HUES64 (cell line): ENCODE data around the gene LYZL4.

Source experiments
- H3K27ac ChIP-seq: 2 replicates; pipeline ENCODE4 v1.7.0; 2013; ENCODE audit warnings: low read depth, low read length, inconsistent platforms
- H3K27me3 ChIP-seq: 2 replicates; pipeline ENCODE4 v1.6.1; 2013; ENCODE audit warnings: mild to moderate bottlenecking, low read length; ENCODE audit not compliant: insufficient read depth
- H3K36me3 ChIP-seq: 2 replicates; pipeline ENCODE4 v1.6.1; 2013; ENCODE audit warnings: mild to moderate bottlenecking, low read length; ENCODE audit not compliant: insufficient read depth
- H3K4me1 ChIP-seq: 2 replicates; pipeline ENCODE4 v1.6.1; 2013; ENCODE audit warnings: mild to moderate bottlenecking, low read length, moderate library complexity; ENCODE audit not compliant: insufficient read depth
- H3K4me3 ChIP-seq: 2 replicates; pipeline ENCODE4 v1.5.1; 2013; ENCODE audit warnings: mild to moderate bottlenecking, low read length, moderate library complexity
- H3K9ac ChIP-seq: 2 replicates; pipeline ENCODE4 v1.6.1; 2013; ENCODE audit warnings: mild to moderate bottlenecking, low read depth, low read length
- H3K9me3 ChIP-seq: 2 replicates; pipeline ENCODE4 v1.6.1; 2013; ENCODE audit warnings: low read depth, low read length; ENCODE audit not compliant: insufficient read depth
- WGBS: fragments of 150-250, 120-280 bp; methylation state at CpG from one replicate; pipeline ENCODE4 v1.1.7; 2013; ENCODE audit warnings: missing lambda C conversion rate; 5-methylcytosine and 5-hydroxymethylcytosine counted together

LYZL4 gene

GRCh38 chr3:42425736-42426407 is 15.5 kb upstream of the LYZL4 start:
- H3K9me3 ChIP-seq, result no peaks in the 10 kb centered on the region
- H3K27ac ChIP-seq, result no peak overlapping the region
- no peaks in the 10 kb centered on the region for H3K4me1 ChIP-seq
- 94% methylated on average over 7 of the region's 7 CpGs for WGBS
- no peaks in the 10 kb centered on the region for H3K27me3 ChIP-seq
- no peak overlapping the region for H3K9ac ChIP-seq
- no peak overlapping the region for H3K4me3 ChIP-seq
- H3K36me3 ChIP-seq, result no peaks in the 10 kb centered on the region

DNA sequence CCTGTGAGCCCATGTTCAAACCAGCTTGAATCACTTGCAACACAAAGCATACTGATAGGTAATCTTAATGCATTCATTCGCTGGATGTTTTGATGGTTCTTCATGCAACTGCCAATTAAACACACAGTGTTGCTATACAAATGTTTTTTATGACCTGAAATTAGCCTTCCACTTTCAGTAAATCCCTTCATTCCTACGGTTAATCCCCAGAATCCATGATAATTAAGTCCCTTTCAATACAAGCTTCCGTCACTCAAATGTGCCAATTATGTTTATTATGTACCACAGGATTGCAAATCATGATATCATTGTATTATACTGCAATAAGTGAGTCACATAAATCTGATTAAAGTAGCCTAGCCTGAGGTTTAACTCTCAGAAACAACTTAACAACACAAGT is 14.5 kb upstream of the LYZL4 start:
- no peaks in the 10 kb centered on the region for H3K9me3 ChIP-seq
- no peak overlapping the region for H3K9ac ChIP-seq
- H3K27ac ChIP-seq, result no peak overlapping the region
- no peak overlapping the region for H3K4me3 ChIP-seq
- 90% methylated on average over 3 of the region's 3 CpGs for WGBS
- no peaks in the 10 kb centered on the region for H3K4me1 ChIP-seq
- H3K27me3 ChIP-seq, result no peaks in the 10 kb centered on the region
- no peaks in the 10 kb centered on the region for H3K36me3 ChIP-seq

GRCh38 chr3:42421818-42422796 is 11.7 kb upstream of the LYZL4 start:
- H3K9ac ChIP-seq, result no peak overlapping the region
- no peaks in the 10 kb centered on the region for H3K4me1 ChIP-seq
- H3K4me3 ChIP-seq, result no peak overlapping the region
- no peaks in the 10 kb centered on the region for H3K27me3 ChIP-seq
- H3K36me3 ChIP-seq, result no peaks in the 10 kb centered on the region
- 92% methylated on average over 20 of the region's 20 CpGs for WGBS
- H3K9me3 ChIP-seq, result no peaks in the 10 kb centered on the region
- no peak overlapping the region for H3K27ac ChIP-seq

DNA sequence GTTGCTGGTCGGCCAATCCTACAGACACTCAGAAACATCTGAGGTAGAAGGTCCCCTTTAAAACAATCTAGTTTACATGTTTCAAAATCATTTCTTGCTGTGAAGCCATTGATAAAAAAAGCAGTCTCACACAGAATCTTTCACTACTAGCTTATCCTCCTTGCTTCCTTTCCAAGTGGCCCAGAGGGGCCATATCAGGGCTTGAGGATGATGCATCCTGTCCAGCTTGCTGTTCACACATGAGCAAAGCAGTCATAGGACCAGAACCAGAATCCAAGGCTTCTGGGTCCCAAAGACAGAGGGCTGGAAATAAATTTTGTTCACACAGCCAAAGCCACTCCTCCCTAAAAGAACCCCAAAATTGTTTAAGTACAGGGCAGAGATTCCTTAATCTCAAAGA is 9.2 kb upstream of the LYZL4 start:
- Histone ChIP-seq H3K4me1 (no peaks in the 10 kb centered on the region), H3K27ac (no peak overlapping the region), H3K9ac (no peak overlapping the region), H3K27me3 (no peaks in the 10 kb centered on the region), H3K9me3 (no peaks in the 10 kb centered on the region), H3K36me3 (no peaks in the 10 kb centered on the region), H3K4me3 (no peak overlapping the region)
- WGBS, result 77% methylated on average over 1 of the region's 1 CpG

GRCh38 chr3:42412526-42413155 is 2.2 kb upstream of the LYZL4 start:
- no peaks in the 10 kb centered on the region for H3K4me1 ChIP-seq
- no peak overlapping the region for H3K27ac ChIP-seq
- WGBS, result 94% methylated on average over 6 of the region's 6 CpGs

DNA sequence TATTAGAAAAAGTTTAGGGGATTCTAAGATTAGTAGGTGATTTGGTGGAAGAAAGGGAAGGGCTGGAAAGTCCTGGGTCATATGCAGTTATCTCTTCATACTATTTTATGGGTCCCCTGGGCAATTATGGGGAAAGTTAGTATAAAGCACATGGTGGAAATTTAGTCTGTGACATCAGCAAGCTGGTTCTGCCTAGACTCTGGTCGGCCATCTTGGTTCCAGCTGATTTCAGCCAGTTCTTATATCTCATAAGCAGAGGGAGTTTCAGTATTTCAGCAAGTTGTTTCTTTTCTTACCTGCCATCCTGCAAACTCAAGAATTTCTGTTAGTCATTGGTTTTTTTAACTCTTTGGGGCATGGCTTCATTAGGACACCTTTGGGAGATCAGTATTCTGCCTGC is 1.0 kb upstream of the LYZL4 start:
- Histone ChIP-seq H3K9ac (no peak overlapping the region), H3K27ac (no peak overlapping the region), H3K36me3 (no peaks in the 10 kb centered on the region), H3K27me3 (no peaks in the 10 kb centered on the region), H3K9me3 (no peaks in the 10 kb centered on the region), H3K4me1 (no peaks in the 10 kb centered on the region), H3K4me3 (no peak overlapping the region)
- 93% methylated on average over 1 of the region's 1 CpG for WGBS

More at GRCh38 chr3:42412526-42413155, 2.2 kb upstream of the LYZL4 start:
- Histone ChIP-seq H3K27me3 (no peaks in the 10 kb centered on the region), H3K9ac (no peak overlapping the region), H3K36me3 (no peaks in the 10 kb centered on the region), H3K4me3 (no peak overlapping the region), H3K9me3 (no peaks in the 10 kb centered on the region)

DNA sequence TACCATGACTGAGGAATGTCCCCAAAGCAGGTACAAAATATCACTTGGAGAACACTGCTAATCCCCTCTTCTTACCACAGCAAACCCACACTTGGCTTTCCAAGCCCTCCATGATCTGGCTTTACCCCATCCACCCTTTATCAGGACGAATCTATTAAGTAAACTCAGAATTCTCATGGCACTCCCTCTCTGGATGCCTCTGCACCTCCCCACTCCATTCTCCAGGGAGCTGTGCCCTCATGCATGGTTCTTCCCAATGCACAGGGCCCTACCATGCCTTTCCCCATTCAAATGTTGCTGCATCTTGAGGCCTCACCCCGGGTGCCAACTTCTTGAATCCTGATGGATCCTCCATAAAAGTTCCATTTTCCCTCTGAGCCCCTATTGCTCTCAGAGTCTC is 2.3 kb downstream of the LYZL4 start:
- Histone ChIP-seq H3K27ac (no peak overlapping the region), H3K36me3 (no peaks in the 10 kb centered on the region), H3K27me3 (no peaks in the 10 kb centered on the region), H3K4me3 (no peak overlapping the region), H3K9ac (no peak overlapping the region), H3K4me1 (no peaks in the 10 kb centered on the region), H3K9me3 (no peaks in the 10 kb centered on the region)
- WGBS, result 93% methylated on average over 2 of the region's 2 CpGs

DNA sequence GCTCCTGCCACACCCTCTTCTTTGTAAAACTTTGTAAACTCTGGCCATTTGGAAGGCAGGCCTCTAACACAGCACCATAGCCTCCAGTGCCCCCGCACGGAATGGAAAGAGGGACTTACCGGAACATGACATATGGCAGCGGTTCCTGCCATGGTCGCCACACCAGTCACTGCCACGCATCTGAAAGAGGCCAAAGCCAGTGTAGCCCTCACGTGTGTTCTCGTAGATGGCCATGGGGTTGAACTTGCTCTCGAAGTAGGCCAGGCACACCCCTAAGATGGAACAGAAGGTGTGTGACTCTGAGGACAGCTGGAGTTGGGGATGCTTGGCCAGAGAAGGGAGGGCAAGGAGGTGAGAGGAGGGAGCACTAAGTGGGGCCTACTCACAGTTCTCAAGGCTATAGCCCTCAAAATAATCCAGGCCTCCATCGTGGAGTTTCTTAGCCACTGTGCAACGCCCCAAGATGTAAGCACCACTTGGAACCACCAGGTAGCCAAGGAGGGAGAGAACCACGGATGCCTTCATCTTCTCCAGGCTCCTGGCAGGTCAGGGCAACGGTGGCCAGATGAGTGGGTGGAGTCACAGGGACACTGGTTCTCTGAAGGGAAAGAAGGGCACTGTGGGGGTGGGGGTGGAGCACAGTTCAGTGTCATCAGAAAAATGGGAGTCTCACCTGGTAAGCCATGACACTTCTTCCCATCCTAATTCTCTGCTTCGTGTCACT is 3.5 kb downstream of the LYZL4 start:
- no peaks in the 10 kb centered on the region for H3K27me3 ChIP-seq
- 95% methylated on average over 14 of the region's 14 CpGs for WGBS
- H3K4me1 ChIP-seq, result no peaks in the 10 kb centered on the region
- no peaks in the 10 kb centered on the region for H3K36me3 ChIP-seq
- no peak overlapping the region for H3K4me3 ChIP-seq
- no peaks in the 10 kb centered on the region for H3K9me3 ChIP-seq
- H3K27ac ChIP-seq, result no peak overlapping the region
- no peak overlapping the region for H3K9ac ChIP-seq

GRCh38 chr3:42405857-42406256 is 4.6 kb downstream of the LYZL4 start:
- Histone ChIP-seq H3K27me3 (no peaks in the 10 kb centered on the region), H3K4me3 (no peak overlapping the region), H3K4me1 (no peaks in the 10 kb centered on the region), H3K36me3 (no peaks in the 10 kb centered on the region), H3K9me3 (no peaks in the 10 kb centered on the region), H3K27ac (no peak overlapping the region), H3K9ac (no peak overlapping the region)
- 98% methylated on average over 7 of the region's 7 CpGs for WGBS

DNA sequence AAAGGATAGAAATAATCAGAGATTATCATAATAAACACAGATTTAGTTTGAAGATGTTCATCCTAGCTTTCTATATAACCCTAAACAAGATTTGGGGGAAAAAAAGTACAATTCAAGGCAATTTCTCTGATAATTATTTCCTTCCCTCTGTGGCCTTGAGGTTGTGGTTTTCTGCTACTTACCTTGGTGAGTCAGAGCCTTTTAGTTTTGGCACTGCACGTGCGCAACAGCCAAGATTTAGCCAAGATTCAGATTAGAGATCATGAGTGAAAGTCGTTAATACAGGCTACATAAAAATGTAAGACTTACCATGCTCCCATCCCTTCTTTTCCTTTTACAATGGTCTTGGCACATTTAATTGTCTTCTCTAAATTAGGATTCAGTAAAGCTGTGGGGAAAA is 6.7 kb downstream of the LYZL4 start:
- Histone ChIP-seq H3K36me3 (no peaks in the 10 kb centered on the region), H3K27me3 (no peaks in the 10 kb centered on the region), H3K4me3 (no peak overlapping the region), H3K4me1 (no peaks in the 10 kb centered on the region), H3K9me3 (no peaks in the 10 kb centered on the region), H3K9ac (no peak overlapping the region), H3K27ac (no peak overlapping the region)
- 97% methylated on average over 3 of the region's 3 CpGs for WGBS
